ENCODE measurements around the gene RPL32.
A peak's percentile ranks its signal among the peaks of the same experiment; 100 is the strongest.
"Not testable (repeated sequence)": the region's sequence is repeated elsewhere in the genome, so short reads cannot be mapped to it uniquely, and the experiment has no call there.

The RPL32 gene

DNA sequence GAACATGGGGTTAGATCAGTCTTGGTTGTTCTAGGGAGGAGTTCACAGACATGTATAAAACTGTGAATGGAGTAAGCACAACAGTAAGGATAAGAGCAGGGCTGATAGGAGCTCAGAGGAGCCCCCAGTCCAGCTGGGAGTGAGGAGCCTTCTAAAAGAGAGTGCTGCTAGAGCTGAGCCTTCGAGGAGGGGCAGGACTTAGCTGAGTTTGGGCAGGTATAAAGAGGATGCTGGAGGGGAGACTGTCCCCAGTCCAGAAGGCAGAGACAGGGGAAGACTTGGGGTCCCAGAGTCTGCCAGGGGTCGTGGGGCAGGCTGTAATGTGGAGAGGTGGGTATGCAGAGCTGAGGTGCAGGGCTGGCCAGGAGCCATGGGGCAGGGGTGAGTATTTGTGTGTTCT, 32.8 kb downstream of the RPL32 start:
- DNase-seq = no peak

DNA sequence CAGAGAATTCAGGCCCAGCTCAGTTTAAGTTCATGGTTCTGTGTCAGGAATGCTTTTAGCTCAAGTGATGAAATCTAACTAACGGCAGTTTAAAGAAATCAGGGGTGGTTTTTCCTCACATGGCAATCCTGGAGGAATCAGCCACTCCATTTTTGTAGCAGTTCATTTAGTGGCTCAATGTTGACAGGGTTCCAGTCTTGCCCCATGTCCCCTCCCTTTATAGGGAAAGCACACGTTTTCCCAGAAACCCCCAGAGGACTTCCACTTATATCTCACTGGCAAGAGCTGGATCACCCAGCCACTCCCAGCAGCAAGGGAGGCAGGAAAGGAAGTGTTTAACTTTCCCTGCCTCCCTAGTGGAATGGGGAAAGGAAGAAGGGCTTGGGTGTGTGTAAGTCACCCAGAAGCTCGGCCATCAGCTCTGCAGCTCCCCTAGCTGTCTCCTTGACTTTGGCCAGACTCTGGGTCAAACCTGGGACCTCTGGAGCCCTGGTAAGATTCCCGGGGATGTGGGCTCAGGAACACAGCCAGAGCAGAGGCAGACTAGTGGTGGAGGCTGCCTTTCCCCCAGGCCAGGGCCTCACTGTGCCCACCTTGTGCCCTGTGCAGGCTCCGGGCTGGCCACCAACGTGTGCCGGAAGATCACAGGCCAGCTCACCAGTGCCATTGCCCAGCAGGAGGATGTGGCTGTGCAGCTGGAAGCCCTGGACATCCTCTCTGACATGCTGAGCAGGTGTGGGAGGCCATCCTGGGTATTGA, 33.6 kb downstream of the RPL32 start:
- DNase-seq = no peak

DNA sequence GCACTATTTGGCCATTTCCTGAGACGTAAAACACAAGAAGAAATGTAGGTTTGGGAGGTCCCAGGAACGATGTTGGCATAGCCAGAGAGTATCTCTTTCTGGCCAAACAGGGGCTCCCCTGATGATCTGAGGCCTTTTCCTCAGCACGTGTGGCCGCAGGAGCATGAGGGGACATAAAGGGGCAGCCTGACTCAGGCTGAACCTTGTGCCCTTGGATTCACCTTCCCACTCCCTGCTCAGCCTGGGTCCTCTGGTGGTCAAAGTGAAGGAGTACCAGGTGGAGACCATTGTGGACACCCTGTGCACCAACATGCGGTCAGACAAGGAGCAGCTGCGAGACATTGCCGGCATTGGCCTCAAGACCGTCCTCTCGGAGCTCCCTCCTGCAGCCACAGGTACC, 34.3 kb downstream of the RPL32 start:
- no peak for DNase-seq

GRCh38 chr3:12803371-12803770, 38.0 kb downstream of the RPL32 start:
- no peak for DNase-seq

GRCh38 chr3:12799525-12800440, 41.6 kb downstream of the RPL32 start:
- DNase-seq = no peak

- DNase-seq = no peak
Observed at GRCh38 chr3:12798559-12799179, 42.7 kb downstream of the RPL32 start.

DNA sequence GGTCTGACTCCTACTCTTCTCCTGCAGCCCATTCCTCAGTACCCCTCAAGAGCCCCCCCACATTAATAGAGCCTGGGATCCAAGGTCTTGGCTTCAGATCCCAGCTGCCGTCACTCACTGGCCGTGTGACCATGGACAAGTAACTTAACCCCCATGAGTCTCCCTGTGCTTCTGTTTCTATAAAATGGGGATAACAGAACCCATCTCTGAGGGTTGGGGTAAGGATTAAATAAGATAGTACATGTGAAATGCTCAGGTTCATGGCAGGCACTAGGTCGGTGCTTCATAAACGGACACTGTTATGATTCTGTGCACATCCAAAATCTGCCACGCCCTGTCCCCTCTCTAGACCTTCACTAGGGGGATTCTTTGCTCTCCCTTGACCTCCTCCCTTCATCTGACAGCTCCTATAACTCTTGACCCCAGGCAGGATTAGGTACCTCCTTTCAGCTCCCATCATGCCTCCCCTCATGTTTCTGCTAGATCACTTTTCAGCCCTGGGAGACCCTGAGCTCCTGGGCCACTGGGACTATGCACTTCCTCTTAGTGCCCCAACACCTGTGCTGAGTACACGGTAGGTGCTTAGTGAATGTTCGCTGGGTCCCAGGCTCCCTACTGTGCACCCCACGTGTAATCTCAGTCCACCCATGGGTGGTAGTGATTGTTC, 43.3 kb downstream of the RPL32 start:
- DNase-seq = no peak

GRCh38 chr3:12797124-12797891, 44.1 kb downstream of the RPL32 start:
- no peak for DNase-seq

- peak in 4 of 5 experiments; percentile 19 to 28 (median 22) for DNase-seq
Observed at GRCh38 chr3:12796171-12797123, 44.9 kb downstream of the RPL32 start, which contains the start of gene CAND2. CAND2 (plus strand) TSS chr3:12796680; CDS start chr3:12796721, 41 bp downstream.

DNA sequence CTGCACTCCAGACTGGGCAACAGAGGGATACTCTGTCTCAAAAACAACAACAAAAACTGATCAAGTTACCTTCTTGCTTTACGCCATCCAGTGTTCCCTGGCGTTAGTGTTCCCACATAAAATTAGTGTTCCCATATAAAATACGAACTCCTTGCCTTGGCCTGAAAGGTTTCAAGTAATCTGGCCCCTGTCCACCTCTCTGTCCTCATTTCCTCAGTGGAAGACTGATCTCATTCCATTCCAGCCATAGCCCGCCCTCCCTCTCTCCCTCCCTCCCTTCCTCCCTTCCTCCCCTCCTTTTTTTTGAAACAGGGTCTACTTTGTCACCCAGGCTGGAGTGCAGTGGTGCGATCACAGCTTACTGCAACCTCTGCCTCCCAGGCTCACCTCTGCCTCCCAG, 47.7 kb downstream of the RPL32 start:
- no peak for DNase-seq

GRCh38 chr3:12791430-12791829, 49.9 kb downstream of the RPL32 start:
- no peak for DNase-seq

DNA sequence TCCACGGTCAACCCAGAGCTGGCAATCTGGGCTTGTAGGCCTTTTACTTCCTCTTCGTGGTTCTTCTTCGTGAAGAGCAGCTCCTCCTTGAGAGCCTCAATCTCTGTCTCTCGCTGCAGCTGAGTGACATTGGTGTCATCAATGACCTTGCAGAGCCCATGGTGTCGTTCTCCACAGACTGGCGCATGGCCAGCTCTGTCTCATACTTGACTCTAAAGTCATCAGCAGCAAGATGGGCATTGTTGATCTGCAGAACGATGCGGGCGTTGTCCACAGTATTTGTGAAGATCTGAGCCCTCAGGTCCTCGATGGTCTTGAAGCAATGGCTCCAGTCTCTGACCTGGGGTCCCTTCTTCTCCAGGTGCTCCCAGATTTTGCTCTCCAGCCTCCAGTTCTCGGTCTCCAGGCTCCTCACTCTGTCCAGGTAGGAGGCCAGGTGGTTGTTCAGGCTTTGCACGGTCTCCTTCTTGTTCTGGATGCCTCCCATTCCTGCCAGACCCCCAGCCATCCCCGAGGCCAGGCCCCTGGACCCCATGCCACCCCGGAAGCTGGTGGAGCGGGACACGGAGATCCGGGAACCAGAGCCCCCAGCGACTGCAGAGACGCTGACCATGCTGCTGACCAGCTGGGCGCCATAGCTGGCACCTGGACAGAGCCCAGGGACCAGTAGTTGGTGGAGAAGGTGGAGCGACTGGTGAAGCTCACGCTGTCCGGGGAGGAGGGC, 53.2 kb downstream of the RPL32 start:
- not testable (repeated sequence) for DNase-seq

GRCh38 chr3:12787346-12787745, 54.0 kb downstream of the RPL32 start:
- peak in 3 of 5 experiments; percentile 18 to 44 (median 29) for DNase-seq

- DNase-seq = no peak
Observed at GRCh38 chr3:12785096-12785495, 56.3 kb downstream of the RPL32 start.

Data from T-helper 2 cell (primary cell).